NCI-H1694 treated with DMSO at 0.1 percent for 48 hours (cell line): Measurements from ENCODE around the gene LELP1.

Source experiments
- DNase-seq: peaks from one replicate; lab custom pipeline; 2025; lab: John Stamatoyannopoulos, UW

Gene LELP1

DNA sequence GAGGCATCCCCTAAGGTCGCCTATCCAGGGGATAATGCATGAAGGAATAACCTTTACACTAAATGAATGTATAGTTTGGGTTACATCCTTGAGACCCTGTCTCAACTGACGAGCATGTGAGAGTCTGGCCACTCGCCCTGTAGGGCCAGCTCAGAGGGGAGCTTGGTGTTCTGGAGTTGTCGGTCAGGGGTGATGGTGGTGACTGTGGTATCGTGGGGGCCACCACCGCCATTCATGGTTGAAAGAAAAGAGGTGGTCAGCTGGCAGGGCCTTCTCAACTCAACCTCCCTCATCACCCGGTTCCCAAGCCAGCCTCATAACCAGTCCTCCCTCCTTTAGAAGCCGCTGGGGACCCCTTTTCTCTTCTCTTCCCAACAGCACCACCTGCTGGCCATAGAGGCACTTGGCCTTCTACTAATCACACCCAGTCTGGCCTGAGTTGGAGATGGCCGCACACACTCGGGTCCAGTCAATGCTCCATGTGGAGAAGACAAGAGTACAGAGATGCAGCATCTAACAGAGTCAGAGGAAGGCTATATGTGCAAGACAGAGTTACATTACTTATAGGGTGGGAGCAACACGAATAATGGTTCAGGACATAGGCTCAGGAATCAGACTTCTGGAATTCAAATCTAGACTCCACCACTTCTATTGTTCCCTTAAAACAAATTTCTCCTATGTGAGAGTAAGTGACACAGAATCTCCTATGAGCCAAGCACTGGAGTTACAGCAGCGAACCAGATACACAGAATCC lies 26.0 kb downstream of the LELP1 start:
- peak; percentile 12 for DNase-seq

DNA sequence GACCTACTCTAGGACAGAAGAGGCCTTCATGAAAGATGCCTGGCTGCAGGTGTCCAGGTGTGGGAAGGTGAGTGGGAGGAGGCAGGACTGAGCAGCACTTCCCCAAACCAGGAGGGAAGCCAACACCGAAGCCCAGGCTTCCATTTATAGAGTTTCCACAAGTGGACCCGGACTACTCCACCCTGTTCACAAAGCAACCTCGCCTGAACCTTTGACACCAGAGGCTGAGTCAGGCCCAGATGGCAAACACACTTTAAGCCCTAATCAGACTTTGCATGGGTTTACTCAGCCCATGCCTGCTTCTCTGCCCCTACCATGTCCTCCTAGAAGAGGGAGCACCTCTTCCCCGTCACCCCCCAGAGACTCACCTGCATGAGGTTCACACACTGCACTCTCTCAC lies 28.1 kb downstream of the LELP1 start:
- DNase-seq = no peak

GRCh38 chr1:153231785-153232184 lies 28.6 kb downstream of the LELP1 start:
- no peak for DNase-seq

GRCh38 chr1:153232553-153232952 lies 29.3 kb downstream of the LELP1 start:
- no peak for DNase-seq

GRCh38 chr1:153233448-153233847 lies 30.2 kb downstream of the LELP1 start:
- DNase-seq = no peak

DNA sequence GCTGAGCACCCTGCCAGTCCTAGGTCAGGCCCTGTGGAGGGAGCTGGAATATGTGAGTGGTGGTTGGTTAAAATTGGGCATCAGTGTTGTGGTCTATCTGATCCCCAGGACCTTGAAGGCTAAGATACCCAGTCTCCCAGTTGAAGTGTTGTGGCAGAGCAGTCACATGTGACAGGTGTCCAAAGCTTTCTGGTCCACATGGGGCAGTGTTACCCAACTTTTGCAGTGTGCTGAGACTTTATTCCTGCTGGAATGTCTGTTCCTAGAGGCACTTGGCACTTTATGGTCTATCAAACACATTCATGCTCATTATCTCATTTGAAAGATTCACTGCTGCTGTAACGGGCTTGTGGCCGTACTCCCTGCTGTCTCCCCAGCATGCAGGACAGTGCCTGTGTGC lies 35.3 kb downstream of the LELP1 start:
- DNase-seq = no peak

DNA sequence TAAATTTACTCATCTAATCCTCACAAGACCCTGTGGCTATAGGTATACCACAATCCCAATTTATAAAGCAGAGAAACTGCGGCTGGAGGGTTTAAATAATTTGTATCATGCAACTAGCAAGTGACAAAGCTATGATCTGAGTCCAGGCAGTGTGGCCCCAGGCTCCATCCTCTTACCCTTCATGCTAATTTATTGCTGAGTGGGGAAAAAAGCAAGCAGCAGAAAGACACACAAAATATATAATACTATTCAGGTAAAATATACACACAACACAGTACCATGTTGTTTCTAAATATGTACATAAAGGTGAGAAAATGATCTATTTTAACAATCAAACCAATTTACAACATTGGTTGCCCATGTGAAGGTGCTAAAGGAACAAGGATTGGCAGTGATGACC lies 38.9 kb downstream of the LELP1 start:
- no peak for DNase-seq

DNA sequence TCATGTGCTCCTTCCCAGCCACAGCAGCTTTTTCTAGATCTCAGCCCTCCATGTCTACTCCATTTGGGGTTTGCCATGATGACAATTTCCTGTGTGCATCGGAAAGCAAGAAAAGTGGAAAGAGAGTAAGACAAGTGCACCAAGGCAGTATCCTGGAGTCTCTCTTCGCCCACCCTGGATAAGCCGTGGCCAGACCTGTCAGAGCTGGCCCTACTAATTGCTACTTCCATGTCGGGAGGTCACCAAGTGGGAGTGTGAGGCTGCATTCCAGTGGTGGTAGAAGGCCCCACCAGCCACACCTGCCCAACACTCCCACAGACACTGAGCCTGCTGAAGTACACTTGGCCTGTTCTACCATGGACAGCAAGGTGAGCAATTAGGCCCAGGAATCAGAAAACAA lies 42.2 kb downstream of the LELP1 start:
- no peak for DNase-seq

DNA sequence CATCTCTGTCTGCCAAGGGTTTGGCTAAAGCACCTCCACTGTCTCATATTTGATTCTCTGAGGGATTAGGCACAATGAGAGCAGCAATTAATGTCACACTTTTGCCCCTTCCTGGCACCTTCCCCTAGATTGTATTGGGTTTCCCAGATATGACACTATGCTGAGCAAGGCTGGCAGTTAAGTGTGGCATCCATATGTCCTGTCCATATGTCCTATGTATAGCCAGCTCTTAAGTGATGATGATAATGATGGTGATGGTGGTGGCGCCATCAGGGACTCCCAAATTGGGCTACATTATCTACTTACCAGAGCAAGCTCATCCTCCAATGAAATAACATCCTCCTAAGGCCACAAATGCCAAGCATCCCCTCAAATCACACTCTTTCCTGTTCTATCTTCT lies 42.8 kb downstream of the LELP1 start:
- DNase-seq = no peak

DNA sequence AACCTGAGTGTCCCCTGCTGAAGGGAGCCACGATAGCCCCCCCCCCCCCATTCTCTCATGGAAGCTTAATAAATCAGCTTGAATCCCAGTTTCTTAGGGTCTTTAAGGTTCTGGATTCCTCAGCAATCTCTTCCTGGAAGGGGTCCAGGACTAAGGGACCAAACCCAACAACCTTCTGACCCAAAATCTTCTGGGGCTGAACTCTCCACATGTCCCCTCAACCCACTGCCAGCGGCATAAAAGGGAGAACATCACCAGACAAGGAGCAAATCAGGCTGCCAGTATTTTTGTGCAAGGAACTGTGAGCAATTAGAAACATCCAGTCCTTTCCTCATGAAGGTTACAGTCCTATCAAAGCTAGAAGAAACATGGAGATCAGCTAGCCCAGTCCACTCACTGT lies 43.6 kb downstream of the LELP1 start:
- DNase-seq = no peak

DNA sequence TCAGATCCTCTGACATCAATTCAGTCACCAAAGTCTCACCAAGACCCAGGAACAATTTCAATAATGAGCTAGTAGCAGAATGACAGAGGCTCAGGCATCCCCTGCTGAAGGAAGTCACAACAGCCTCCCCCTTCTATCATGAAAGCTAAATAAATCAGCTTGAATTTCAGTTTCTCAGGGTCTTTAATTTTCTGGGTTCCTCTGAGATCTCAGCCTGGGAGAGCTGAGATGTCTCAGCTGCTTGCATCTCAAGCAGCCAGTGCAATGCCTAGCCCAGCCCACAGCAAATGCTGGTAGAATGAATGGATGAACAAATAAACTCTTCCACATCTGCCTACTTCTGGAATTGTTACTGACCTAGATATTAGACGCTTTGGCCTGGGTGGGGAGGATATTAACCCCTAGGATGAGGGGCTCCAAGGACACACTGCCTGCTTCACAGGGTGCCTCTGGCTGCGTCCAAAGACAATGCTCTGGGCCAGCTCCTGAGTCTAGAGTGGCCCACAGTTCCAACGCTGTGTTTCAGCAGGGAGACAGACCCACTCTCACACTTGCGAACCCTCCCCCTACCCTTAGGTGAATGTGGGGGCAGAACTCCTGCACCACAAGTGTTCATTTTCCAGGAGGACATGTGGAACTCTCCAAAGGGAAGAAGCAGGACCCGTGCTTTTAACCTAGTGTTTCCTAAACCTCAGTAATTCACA lies 45.1 kb downstream of the LELP1 start:
- DNase-seq = no peak

DNA sequence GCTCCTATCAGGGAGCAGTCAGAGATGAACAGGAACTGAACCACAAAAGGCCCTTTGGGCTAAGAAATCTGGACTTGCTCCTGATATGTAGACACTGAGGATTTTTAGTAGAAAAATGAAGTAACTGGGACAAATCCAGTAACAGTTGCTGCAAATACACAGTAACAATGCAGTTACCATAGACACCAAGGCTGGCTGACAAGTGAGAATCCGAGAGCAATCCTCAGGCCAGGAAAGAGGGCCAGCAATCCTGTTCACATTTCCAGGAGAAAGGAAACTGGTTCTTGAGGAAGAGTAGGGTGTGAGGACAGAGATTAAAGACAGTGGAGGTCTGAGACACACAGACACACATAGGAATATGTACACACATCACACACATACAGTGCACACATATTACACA lies 46.9 kb downstream of the LELP1 start:
- DNase-seq = no peak

DNA sequence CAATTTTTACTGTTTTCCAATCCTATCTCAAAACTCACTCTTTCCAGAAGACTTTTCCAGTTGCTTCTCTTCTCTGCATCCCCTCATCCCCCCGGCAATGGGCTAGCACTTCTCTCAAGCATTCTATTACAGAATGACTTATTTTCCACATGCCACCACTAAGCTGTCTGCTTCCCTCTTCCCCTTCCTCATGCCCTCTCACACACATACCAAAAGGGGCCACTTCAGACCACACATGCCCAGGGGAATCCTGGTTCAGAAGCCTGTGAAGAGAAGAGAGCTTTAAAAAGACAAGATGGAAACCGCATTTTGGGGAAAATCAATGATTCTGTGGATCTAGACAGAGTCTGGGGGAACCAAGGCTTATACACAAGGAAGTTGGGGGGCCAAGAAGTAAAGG lies 47.9 kb downstream of the LELP1 start:
- DNase-seq = no peak

- DNase-seq = no peak
Observed at GRCh38 chr1:153251562-153251961, 48.3 kb downstream of the LELP1 start.

GRCh38 chr1:153251988-153252387 lies 48.8 kb downstream of the LELP1 start:
- DNase-seq = no peak

DNA sequence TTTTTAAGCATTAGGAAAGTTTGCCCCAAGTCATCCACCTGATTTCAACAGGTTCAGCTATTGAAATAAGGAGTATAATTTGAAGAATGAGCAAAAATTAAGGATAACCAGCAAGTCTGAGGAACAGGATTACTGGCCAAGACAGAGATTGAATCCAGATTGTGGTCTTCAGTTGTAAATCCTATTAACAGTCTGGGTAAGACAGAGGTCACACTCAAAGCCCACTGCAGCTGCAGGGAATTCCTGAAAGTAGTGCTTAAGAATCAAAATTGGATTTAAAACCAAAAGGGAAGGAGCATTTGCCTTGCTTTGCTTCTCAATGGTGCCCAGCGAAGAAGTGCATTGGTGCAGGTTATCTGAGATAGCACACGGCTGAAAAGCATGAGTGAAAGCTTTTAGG lies 49.8 kb downstream of the LELP1 start:
- DNase-seq = no peak

DNA sequence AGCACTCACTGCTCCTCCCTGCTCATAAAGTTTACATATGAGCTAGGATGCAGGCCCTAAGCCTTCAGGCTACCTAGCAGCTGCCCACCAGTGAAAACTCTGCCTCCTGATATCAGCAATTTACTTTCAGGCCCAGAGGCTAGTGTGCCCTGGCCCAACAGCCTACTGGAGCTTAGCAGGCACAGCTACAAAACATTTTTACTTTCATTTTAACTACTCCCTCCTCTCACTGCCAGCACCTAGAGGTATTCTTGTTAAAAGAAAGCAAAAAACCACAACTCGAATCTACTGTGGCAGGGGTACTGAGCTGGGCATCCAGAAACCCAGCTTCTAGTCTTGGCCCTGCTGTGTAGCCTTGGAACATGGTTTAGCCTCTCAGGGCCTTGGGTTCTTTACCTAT lies 50.5 kb downstream of the LELP1 start:
- no peak for DNase-seq
